Body of pancreas (tissue), 4 donors: ENCODE results near the gene MYCBPAP.

Source experiments
- CTCF ChIP-seq, 7 experiments: fragments of 450-650 bp in 4 of 7; fragments of 200-600 bp in 3 of 7; sonication (generic) in 3 of 7; IDR thresholded peaks; one replicate each; pipeline ENCODE4 v1.5.1; 2016 to 2019; ENCODE audit warnings: antibody characterized with exemption in 7 of 7
- POLR2A ChIP-seq, 3 donors: fragments of 450-650 bp; IDR thresholded peaks; one replicate each; pipeline ENCODE4 v1.6.1; 2016; ENCODE audit warnings: antibody characterized with exemption in 3 of 3, mild to moderate bottlenecking in 2 of 3

- no peak for TF ChIP-seq CTCF (IDR thresholded peaks at IDR 0.05)
- TF ChIP-seq POLR2A (IDR thresholded peaks at IDR 0.05): no peak
Observed at GRCh38 chr17:50564916-50565315, 56.7 kb downstream of the MYCBPAP start.
